Body of pancreas (tissue), 4 donors: Measurements from ENCODE around the gene GPC2. TPM values are rescaled to one million over a fixed set of nuclear protein-coding genes. Genes with fewer than 3 reads are reported as not detected.
"Not testable (repeated sequence)": the region's sequence is repeated elsewhere in the genome, so short reads cannot be mapped to it uniquely, and the experiment has no call there.

Experiments used
- ATAC-seq: fragments of 150-250 bp; one replicate; pipeline ENCODE4 v1.9.1; 2016
- DNase-seq, 4 donors: peaks; one replicate each; pipeline ENCODE4 v3.0.0-alpha.2; 2019
- H3K27ac ChIP-seq, 4 donors: fragments of 200-600 bp; sonication (generic); 1 replicate in 3 of 4; 2 replicates in 1 of 4; pipeline versions ENCODE4 v1.5.1 to v1.6.1; 2016 to 2019; ENCODE audit warnings: mild to moderate bottlenecking in 1 of 4, mixed read lengths in 1 of 4, moderate library complexity in 1 of 4
- H3K27me3 ChIP-seq, 2 donors: fragments of 200-600 bp; sonication (generic); one replicate each; pipeline ENCODE4 v1.6.0; 2016; ENCODE audit warnings: mild to moderate bottlenecking in 1 of 2
- H3K36me3 ChIP-seq, 2 donors: fragments of 200-600 bp; sonication (generic); replicated peaks in 1 of 2; 2 replicates each; pipeline ENCODE4 v1.5.1; 2016; ENCODE audit warnings: low read depth in 2 of 2; ENCODE audit not compliant: insufficient read depth in 1 of 2
- H3K4me1 ChIP-seq: fragments of 200-600 bp; sonication (generic); one replicate; pipeline ENCODE4 v1.6.0; 2016
- H3K4me3 ChIP-seq, 2 donors: fragments of 200-600 bp; sonication (generic); 1 replicate in 1 of 2; 2 replicates in 1 of 2; pipeline ENCODE4 v1.5.1; 2016 to 2019
- H3K9me3 ChIP-seq, 3 donors: fragments of 200-600 bp; sonication (generic); 1 replicate in 2 of 3; 2 replicates in 1 of 3; pipeline ENCODE4 v1.5.1; 2016
- POLR2A ChIP-seq, 3 donors: fragments of 450-650 bp; IDR thresholded peaks; one replicate each; pipeline ENCODE4 v1.6.1; 2016; ENCODE audit warnings: antibody characterized with exemption in 3 of 3, mild to moderate bottlenecking in 2 of 3
- WGBS, 2 donors: methylation state at CpG; one replicate each; pipeline ENCODE4 v1.1.5; 2017; 5-methylcytosine and 5-hydroxymethylcytosine counted together
- intact Hi-C: fragments of 100-400 bp; cut with DNase I; formaldehyde crosslinking; loops from one replicate; pipeline ENCODE4 v1.15.1; 2023
- total RNA-seq, 2 donors: library from RNA; depleted of rRNA; stranded (reverse); fragments of >200 nt; gene quantifications; one replicate each; pipeline ENCODE4 v1.1.0, GENCODE V29; 2016
- TF ChIP-seq, protein P1 (sequence below), 7 experiments: fragments of 450-650 bp in 4 of 7; fragments of 200-600 bp in 3 of 7; sonication (generic) in 3 of 7; IDR thresholded peaks; one replicate each; pipeline ENCODE4 v1.5.1; 2016 to 2019; ENCODE audit warnings: antibody characterized with exemption in 7 of 7

GPC2 gene
- total RNA-seq, 2 donors from 2014 or later: 0.99 to 1.6 TPM

DNA sequence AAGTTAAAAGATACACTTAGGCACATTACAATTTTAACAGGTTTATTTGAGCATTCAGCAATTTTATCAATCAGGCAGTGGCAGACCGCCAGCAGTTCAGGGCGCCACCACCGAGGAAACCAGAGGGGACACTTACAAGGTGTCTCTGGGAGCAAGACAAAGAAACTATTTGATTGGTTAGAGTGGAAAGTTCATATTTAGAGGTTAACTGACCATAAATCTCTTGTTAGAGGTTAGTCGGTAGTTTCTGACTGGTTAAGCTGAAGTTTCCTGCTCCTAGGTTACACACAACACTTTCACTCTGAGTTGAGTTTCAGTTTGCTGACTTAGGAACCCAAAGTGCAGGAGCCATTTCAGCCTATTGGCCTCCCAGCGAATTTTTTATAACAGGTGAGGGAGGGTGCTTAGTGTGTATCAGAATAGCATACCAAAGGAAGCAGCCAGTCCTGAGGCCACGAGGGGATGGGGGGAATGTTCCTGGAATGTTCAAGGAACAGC is 31.8 kb upstream of the GPC2 start:
- Histone ChIP-seq H3K9me3 (no peaks in the 10 kb centered on the region), H3K36me3 (no peaks in the 10 kb centered on the region), H3K4me1 (peaks cover 16% of the 10 kb centered on the region), H3K27me3 (no peaks in the 10 kb centered on the region), H3K27ac (peak overlapping the region in 1 of 4 donors; percentile 46), H3K4me3 (no peak overlapping the region)
- DNase-seq (peak in 1 of 4 donors; percentile 57), ATAC-seq (peak; percentile 64)
- WGBS, 2 donors: 20 to 22% methylated on average over 6 of the region's 6 CpGs
- TF ChIP-seq POLR2A (IDR thresholded peaks at IDR 0.05): no peak
- TF ChIP-seq, protein P1, sequence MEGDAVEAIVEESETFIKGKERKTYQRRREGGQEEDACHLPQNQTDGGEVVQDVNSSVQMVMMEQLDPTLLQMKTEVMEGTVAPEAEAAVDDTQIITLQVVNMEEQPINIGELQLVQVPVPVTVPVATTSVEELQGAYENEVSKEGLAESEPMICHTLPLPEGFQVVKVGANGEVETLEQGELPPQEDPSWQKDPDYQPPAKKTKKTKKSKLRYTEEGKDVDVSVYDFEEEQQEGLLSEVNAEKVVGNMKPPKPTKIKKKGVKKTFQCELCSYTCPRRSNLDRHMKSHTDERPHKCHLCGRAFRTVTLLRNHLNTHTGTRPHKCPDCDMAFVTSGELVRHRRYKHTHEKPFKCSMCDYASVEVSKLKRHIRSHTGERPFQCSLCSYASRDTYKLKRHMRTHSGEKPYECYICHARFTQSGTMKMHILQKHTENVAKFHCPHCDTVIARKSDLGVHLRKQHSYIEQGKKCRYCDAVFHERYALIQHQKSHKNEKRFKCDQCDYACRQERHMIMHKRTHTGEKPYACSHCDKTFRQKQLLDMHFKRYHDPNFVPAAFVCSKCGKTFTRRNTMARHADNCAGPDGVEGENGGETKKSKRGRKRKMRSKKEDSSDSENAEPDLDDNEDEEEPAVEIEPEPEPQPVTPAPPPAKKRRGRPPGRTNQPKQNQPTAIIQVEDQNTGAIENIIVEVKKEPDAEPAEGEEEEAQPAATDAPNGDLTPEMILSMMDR (IDR thresholded peaks at IDR 0.05): no peak
- intact Hi-C loops: no loop called here

DNA sequence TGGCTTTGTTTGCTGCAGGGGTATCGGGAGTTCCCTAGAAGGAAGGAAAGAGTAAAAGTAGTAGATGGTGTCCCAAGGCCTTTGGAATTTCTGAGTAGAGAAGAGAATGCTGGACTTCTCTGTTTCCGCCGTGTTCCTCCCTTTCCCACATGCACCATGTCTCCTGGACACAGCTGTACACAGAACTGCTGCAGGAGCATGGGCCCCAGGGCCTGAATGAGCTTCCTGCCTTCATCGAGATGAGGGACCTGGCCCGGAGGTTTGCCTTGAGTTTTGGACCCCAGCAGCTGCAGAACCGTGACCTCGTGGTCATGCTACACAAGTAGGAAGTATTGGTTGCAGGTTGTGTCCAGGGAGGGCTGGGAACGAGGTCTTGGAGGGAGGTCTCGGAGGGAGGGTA is 27.3 kb upstream of the GPC2 start:
- intact Hi-C loops: no loop called here
- DNase-seq (no peak), ATAC-seq (no peak)
- Histone ChIP-seq H3K4me3 (no peak overlapping the region), H3K36me3 (no peaks in the 10 kb centered on the region), H3K9me3 (no peaks in the 10 kb centered on the region), H3K4me1 (peaks cover 12% of the 10 kb centered on the region), H3K27ac (no peak overlapping the region), H3K27me3 (no peaks in the 10 kb centered on the region)
- WGBS, 2 donors: 82 to 85% methylated on average over 9 of the region's 9 CpGs
- TF ChIP-seq, protein P1 (IDR thresholded peaks at IDR 0.05): no peak
- TF ChIP-seq POLR2A (IDR thresholded peaks at IDR 0.05): no peak

DNA sequence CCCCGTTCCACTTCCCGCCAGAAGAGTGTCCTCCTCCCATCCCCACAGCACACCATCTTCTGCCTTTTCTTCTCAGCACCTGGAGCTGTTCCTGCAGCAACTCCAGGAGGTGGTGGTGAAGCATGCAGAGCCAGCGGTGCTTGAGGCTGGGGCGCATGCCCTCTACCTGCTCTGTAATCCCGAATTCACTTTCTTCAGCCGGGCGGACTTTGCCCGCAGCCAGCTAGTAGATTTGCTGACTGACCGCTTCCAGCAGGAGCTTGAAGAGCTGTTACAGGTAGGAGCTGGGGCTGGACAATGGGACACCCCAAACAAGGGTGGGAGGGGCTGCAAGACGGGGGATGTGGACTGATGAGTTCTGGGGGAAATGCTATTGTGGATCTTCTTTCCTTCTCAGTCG is 23.5 kb upstream of the GPC2 start:
- H3K4me1 ChIP-seq: no peaks in the 10 kb centered on the region
- ATAC-seq (no peak), DNase-seq (peak in 1 of 4 donors; percentile 38)
- no peak for TF ChIP-seq POLR2A (IDR thresholded peaks at IDR 0.05)
- TF ChIP-seq, protein P1 (IDR thresholded peaks at IDR 0.05): no peak
- WGBS, 2 donors: 54 to 60% methylated on average over 11 of the region's 11 CpGs
- intact Hi-C loops: no loop called here
- H3K9me3 ChIP-seq: no peaks in the 10 kb centered on the region
- H3K27me3 ChIP-seq: no peaks in the 10 kb centered on the region
- H3K4me3 ChIP-seq: no peak overlapping the region
- no peak overlapping the region for H3K27ac ChIP-seq
- no peaks in the 10 kb centered on the region for H3K36me3 ChIP-seq

DNA sequence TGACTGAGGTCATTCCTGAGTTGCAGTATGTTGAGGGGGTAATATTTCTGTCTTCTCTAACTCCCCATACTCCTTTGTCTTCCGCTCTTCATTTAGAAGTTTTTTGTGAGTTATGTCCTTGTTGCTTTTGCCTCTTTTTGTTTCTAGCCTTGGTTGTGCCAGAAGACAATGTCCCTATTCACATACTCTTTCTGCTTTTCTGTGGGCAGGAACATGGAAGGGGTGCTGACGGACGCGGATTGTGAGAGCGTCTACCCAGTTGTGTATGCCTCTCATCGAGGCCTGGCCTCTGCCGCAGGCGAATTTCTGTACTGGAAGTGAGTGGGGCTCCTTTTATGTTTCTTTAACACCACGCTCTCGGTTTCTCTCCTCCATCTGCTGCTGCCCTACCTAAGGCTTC is 21.1 kb upstream of the GPC2 start:
- no peak for ATAC-seq
- Histone ChIP-seq H3K27me3 (no peaks in the 10 kb centered on the region), H3K9me3 (no peaks in the 10 kb centered on the region), H3K4me3 (no peak overlapping the region), H3K36me3 (no peaks in the 10 kb centered on the region), H3K27ac (no peak overlapping the region), H3K4me1 (no peaks in the 10 kb centered on the region)
- intact Hi-C loops: no loop called here
- no peak for DNase-seq
- 81 to 88% methylated on average over 10 of the region's 10 CpGs for WGBS, 2 donors
- TF ChIP-seq, protein P1 (IDR thresholded peaks at IDR 0.05): no peak

DNA sequence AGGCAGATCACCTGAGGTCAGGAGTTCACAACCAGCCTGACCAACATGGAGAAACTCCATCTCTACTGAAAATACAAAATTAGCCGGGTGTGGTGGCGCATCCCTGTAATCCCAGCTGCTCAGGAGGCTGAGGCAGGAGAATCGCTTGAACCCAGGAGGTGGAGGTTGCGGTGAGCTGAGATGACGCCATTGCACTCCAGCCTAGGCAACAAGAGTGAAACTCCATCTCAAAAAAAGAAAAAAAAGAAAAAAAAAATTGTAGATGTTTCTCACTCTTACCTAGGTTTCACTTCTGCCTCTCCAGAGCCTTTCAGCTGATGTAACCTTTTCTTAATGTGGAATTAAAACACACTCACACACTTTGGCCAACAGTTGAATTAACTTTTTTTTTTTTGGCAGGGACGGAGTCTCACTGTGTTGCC is 18.7 kb upstream of the GPC2 start:
- DNase-seq, H3K27ac ChIP-seq, H3K4me3 ChIP-seq, H3K4me1 ChIP-seq, H3K27me3 ChIP-seq, intact Hi-C loops, ATAC-seq, H3K36me3 ChIP-seq, H3K9me3 ChIP-seq: not testable (repeated sequence)
- WGBS, 2 donors: 91 to 98% methylated on average over 6 of the region's 6 CpGs
